ENCODE data around the gene C8G. TPM values are rescaled to one million over a fixed set of nuclear protein-coding genes. Genes with fewer than 3 reads are reported as not detected.

The C8G gene
- total and polyA plus RNA-seq, 9 of the 15 experiments (the other 6 are each of a cell fraction or from before 2014, with no cell fraction given) = 0.35 to 5.9 (median 2.7) TPM; not detected in 2

DNA sequence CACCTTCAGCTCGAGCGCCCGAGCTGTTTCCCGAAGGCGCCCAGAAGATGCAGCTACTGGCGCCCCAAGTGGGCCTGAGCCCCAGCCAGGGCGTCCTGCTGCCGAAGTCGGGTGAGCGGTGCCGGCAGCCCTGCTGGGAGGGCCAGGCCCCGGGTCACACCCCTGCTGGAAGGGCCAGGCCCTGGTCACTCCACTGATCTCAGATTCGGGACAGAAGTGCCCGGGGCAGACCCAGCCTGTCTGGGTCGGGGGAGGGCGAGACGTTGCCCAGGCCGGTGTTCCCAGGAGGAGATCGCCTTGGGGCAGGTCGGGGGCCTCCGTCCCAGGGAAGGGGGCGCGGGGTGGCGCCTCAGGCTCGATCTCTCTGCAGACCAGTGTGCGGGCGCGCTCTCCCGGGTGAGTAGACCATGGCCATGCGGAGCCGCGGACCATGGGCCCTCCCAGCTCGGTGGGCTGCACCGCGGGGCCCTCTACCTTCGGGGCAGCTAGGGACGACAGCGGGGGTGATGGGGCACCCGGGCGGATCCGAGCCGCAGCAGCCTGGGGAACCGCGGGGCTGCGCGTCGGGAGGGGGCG is 40.1 kb downstream of the C8G start:
- H3K9ac ChIP-seq (ENCODE audit: insufficient read depth in 1 of 2, low read depth in 2 of 2, low read length in 2 of 2) = no peak overlapping the region
- 68% methylated on average over 31 of the region's 48 CpGs for WGBS (ENCODE audit: insufficient coverage, low coverage, missing lambda C conversion rate)
- H4K20me1 ChIP-seq (replicated peaks; ENCODE audit: control insufficient read depth, insufficient read depth, low read length) = no peaks in the 10 kb centered on the region
- H3K4me1 ChIP-seq (replicated peaks in 1 of 2; ENCODE audit: control insufficient read depth in 2 of 2, insufficient read depth in 2 of 2, low read length in 2 of 2) = peaks cover 3 to 56% of the 10 kb centered on the region in 2 experiments; a peak in 4 of 5 replicates
- no peak for ATAC-seq
- no TSS peak for BruUV-seq (replicated peaks)
- H3K9me3 ChIP-seq (replicated peaks; ENCODE audit: control insufficient read depth, insufficient read depth, low read depth, low read length) = no peaks in the 10 kb centered on the region
- no peak overlapping the region for H3K27ac ChIP-seq (ENCODE audit: extremely low read depth, low read depth, low read length)
- CTCF ChIA-PET (ENCODE audit: low intra/inter-chr PET ratio) = no interaction called here
- POLR2A ChIA-PET = no interaction called here
- no peak overlapping the region for H2AFZ ChIP-seq (ENCODE audit: low read depth, low read length)
- no peak for DNase-seq (ENCODE audit: extremely low read depth in 1 of 4, low spot score in 3 of 4)
- no peaks in the 10 kb centered on the region for H3K27me3 ChIP-seq (ENCODE audit: control insufficient read depth in 2 of 2, insufficient read depth in 2 of 2, low read length in 2 of 2)
- no peaks in the 10 kb centered on the region for H3K79me2 ChIP-seq (ENCODE audit: control insufficient read depth, insufficient read depth, low read length)
- in situ Hi-C loops (cut with MboI) = no loop called here
- FAIRE-seq = no peak
- H3K36me3 ChIP-seq (ENCODE audit: control insufficient read depth, insufficient read depth, low read length) = no peaks in the 10 kb centered on the region
- intact Hi-C loops (cut with micrococcal nuclease) = no loop called here
- no peak overlapping the region for H3K4me2 ChIP-seq (ENCODE audit: insufficient read depth, low read length)
- TF ChIP-seq, protein P1, sequence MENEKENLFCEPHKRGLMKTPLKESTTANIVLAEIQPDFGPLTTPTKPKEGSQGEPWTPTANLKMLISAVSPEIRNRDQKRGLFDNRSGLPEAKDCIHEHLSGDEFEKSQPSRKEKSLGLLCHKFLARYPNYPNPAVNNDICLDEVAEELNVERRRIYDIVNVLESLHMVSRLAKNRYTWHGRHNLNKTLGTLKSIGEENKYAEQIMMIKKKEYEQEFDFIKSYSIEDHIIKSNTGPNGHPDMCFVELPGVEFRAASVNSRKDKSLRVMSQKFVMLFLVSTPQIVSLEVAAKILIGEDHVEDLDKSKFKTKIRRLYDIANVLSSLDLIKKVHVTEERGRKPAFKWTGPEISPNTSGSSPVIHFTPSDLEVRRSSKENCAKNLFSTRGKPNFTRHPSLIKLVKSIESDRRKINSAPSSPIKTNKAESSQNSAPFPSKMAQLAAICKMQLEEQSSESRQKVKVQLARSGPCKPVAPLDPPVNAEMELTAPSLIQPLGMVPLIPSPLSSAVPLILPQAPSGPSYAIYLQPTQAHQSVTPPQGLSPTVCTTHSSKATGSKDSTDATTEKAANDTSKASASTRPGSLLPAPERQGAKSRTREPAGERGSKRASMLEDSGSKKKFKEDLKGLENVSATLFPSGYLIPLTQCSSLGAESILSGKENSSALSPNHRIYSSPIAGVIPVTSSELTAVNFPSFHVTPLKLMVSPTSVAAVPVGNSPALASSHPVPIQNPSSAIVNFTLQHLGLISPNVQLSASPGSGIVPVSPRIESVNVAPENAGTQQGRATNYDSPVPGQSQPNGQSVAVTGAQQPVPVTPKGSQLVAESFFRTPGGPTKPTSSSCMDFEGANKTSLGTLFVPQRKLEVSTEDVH (IDR thresholded peaks at IDR 0.05; ENCODE audit: low read depth, partially characterized antibody) = no peak
- TF ChIP-seq GATAD2B (IDR thresholded peaks at IDR 0.05; ENCODE audit: borderline replicate concordance) = no peak
- no peaks in the 10 kb centered on the region for H3K9me1 ChIP-seq (ENCODE audit: control insufficient read depth, insufficient read depth, low read length)
- no peak overlapping the region for H3K4me3 ChIP-seq

DNA sequence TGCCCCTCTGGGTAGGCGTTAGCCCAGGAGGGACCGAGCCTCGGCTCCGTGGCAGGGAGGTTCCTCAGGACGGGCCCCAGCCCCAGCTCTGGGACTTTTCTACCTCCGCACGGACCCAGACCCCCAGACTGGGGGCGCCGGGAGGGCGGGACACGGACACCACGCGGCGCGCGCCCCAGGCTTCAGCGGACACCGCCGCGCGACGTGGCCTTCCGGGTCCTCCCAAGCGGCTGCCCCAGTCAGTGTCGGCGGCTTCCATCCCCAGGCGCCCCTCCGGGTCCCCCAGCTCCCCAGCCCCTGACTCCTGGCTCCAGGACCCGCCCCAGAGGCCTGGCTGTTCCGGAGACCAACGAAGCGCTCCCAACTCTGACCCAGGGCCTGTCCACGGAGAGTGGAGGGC is 40.8 kb downstream of the C8G start:
- POLR2A ChIA-PET = no interaction called here
- no peak for ATAC-seq
- intact Hi-C loops (cut with micrococcal nuclease) = no loop called here
- Histone ChIP-seq H3K4me2 (ENCODE audit: insufficient read depth, low read length) (no peak overlapping the region), H4K20me1 (replicated peaks; ENCODE audit: control insufficient read depth, insufficient read depth, low read length) (no peaks in the 10 kb centered on the region), H3K36me3 (ENCODE audit: control insufficient read depth, insufficient read depth, low read length) (no peaks in the 10 kb centered on the region), H3K4me3 (no peak overlapping the region), H3K79me2 (ENCODE audit: control insufficient read depth, insufficient read depth, low read length) (no peaks in the 10 kb centered on the region), H3K9me1 (ENCODE audit: control insufficient read depth, insufficient read depth, low read length) (no peaks in the 10 kb centered on the region), H3K9me3 (replicated peaks; ENCODE audit: control insufficient read depth, insufficient read depth, low read depth, low read length) (peaks cover 1% of the 10 kb centered on the region), H2AFZ (ENCODE audit: low read depth, low read length) (no peak overlapping the region), H3K4me1 (replicated peaks in 1 of 2; ENCODE audit: control insufficient read depth in 2 of 2, insufficient read depth in 2 of 2, low read length in 2 of 2) (peaks cover 0 to 50% of the 10 kb centered on the region in 2 experiments; a peak in 4 of 5 replicates), H3K9ac (ENCODE audit: insufficient read depth in 1 of 2, low read depth in 2 of 2, low read length in 2 of 2) (no peak overlapping the region), H3K27ac (ENCODE audit: extremely low read depth, low read depth, low read length) (no peak overlapping the region), H3K27me3 (ENCODE audit: control insufficient read depth in 2 of 2, insufficient read depth in 2 of 2, low read length in 2 of 2) (no peaks in the 10 kb centered on the region)
- WGBS (ENCODE audit: insufficient coverage, low coverage, missing lambda C conversion rate) = 73% methylated on average over 11 of the region's 33 CpGs
- no peak for FAIRE-seq
- in situ Hi-C loops (cut with MboI) = no loop called here
- CTCF ChIA-PET (ENCODE audit: low intra/inter-chr PET ratio) = no interaction called here
- BruUV-seq (replicated peaks) = no TSS peak
- no peak for DNase-seq (ENCODE audit: extremely low read depth in 1 of 4, low spot score in 3 of 4)
- TF ChIP-seq, protein P2, sequence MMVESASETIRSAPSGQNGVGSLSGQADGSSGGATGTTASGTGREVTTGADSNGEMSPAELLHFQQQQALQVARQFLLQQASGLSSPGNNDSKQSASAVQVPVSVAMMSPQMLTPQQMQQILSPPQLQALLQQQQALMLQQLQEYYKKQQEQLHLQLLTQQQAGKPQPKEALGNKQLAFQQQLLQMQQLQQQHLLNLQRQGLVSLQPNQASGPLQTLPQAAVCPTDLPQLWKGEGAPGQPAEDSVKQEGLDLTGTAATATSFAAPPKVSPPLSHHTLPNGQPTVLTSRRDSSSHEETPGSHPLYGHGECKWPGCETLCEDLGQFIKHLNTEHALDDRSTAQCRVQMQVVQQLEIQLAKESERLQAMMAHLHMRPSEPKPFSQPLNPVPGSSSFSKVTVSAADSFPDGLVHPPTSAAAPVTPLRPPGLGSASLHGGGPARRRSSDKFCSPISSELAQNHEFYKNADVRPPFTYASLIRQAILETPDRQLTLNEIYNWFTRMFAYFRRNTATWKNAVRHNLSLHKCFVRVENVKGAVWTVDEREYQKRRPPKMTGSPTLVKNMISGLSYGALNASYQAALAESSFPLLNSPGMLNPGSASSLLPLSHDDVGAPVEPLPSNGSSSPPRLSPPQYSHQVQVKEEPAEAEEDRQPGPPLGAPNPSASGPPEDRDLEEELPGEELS (CRISPR knock-in tag; IDR thresholded peaks at IDR 0.05; ENCODE audit: borderline replicate concordance) = no peak
- TF ChIP-seq ELF4 (CRISPR knock-in tag; IDR thresholded peaks at IDR 0.05) (no peak), NUFIP1 (IDR thresholded peaks at IDR 0.05; ENCODE audit: partially characterized antibody) (no peak), C11orf30 (IDR thresholded peaks at IDR 0.05; ENCODE audit: low read depth) (no peak), ELF2 (CRISPR knock-in tag; IDR thresholded peaks at IDR 0.05) (no peak), SMARCA5 (IDR thresholded peaks at IDR 0.05) (no peak)
